Measurements from ENCODE around the gene ZNF14. TPM values are rescaled to one million over a fixed set of nuclear protein-coding genes. Genes with fewer than 3 reads are reported as not detected.

ZNF14 gene
- total and polyA plus RNA-seq, 2 donors (not counting 3 experiments of a cell fraction or from before 2014, with no cell fraction given) = 0.65 to 2.6 TPM

DNA sequence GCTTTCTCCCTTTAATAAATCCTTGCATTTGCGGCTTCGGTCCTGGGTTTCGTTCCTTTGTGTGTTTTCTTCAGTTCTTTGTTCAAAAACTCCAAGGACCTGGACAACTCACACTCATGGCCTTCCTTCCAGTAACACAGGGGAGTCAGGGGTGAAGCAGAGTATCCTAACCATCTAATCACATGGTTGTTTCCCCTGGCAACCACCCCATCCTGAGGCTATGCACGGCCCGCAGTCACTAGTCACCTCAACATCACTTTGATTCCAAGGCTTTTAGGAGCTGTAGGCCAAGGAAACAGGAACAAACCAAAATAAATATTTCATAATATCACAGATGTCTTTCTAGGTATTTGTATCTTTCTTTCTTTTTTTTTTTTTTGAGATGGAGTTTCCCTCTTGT lies 35.3 kb downstream of the ZNF14 start:
- no TSS peak for BruUV-seq (replicated peaks)
- H4K20me1 ChIP-seq (replicated peaks; ENCODE audit: control insufficient read depth, extremely low read depth, insufficient read depth, low read length) = no peaks in the 10 kb centered on the region
- DNase-seq (ENCODE audit: low read depth, low spot score) = no peak
- no peaks in the 10 kb centered on the region for H3K9me3 ChIP-seq (replicated peaks; ENCODE audit: control insufficient read depth, insufficient read depth, low read length)
- no peak for FAIRE-seq
- CTCF ChIA-PET = no interaction called here
- no peak overlapping the region for H2AFZ ChIP-seq (ENCODE audit: low read depth, low read length)
- no peaks in the 10 kb centered on the region for H3K79me2 ChIP-seq (ENCODE audit: control insufficient read depth, insufficient read depth, low read length)
- H3K27me3 ChIP-seq (ENCODE audit: control insufficient read depth in 2 of 2, insufficient read depth in 2 of 2, low read length in 2 of 2) = no peaks in the 10 kb centered on the region
- H3K27ac ChIP-seq (ENCODE audit: insufficient read depth, low read depth, low read length) = no peak overlapping the region
- no peaks in the 10 kb centered on the region for H3K4me1 ChIP-seq (ENCODE audit: control insufficient read depth, extremely low read depth, insufficient read depth, low read length)
- no peak overlapping the region for H3K9ac ChIP-seq (replicated peaks; ENCODE audit: extremely low read depth, insufficient read depth, low read length)
- intact Hi-C loops (cut with micrococcal nuclease) = no loop called here
- dilution Hi-C loops (cut with MboI; ENCODE audit: extremely low pct_ligation_motif_present, low sequenced_read_pairs) = no loop called here
- no peak overlapping the region for H3K4me2 ChIP-seq (ENCODE audit: insufficient read depth, low read length)
- POLR2A ChIA-PET = no interaction called here
- H3K36me3 ChIP-seq (ENCODE audit: control insufficient read depth in 2 of 2, extremely low read depth in 1 of 2, insufficient read depth in 2 of 2, low read length in 2 of 2) = no peaks in the 10 kb centered on the region
- no peaks in the 10 kb centered on the region for H3K9me1 ChIP-seq (replicated peaks; ENCODE audit: control insufficient read depth, extremely low read depth, insufficient read depth, low read length)
- TF ChIP-seq FOS (IDR thresholded peaks at IDR 0.05; ENCODE audit: borderline replicate concordance, insufficient read depth, low read length) (no peak), EZH2 (IDR thresholded peaks at IDR 0.05; ENCODE audit: borderline replicate concordance, low read depth, low read length, severe bottlenecking) (no peak), GATA2 (IDR thresholded peaks at IDR 0.05; ENCODE audit: insufficient read depth, insufficient read length, low read depth, low read length) (no peak), POLR2AphosphoS5 (IDR thresholded peaks at IDR 0.05; ENCODE audit: insufficient read depth, low read depth, low read length) (no peak), POLR2A (IDR thresholded peaks at IDR 0.05; ENCODE audit: low read depth, low read length) (no peak)
- TF ChIP-seq, protein P1, sequence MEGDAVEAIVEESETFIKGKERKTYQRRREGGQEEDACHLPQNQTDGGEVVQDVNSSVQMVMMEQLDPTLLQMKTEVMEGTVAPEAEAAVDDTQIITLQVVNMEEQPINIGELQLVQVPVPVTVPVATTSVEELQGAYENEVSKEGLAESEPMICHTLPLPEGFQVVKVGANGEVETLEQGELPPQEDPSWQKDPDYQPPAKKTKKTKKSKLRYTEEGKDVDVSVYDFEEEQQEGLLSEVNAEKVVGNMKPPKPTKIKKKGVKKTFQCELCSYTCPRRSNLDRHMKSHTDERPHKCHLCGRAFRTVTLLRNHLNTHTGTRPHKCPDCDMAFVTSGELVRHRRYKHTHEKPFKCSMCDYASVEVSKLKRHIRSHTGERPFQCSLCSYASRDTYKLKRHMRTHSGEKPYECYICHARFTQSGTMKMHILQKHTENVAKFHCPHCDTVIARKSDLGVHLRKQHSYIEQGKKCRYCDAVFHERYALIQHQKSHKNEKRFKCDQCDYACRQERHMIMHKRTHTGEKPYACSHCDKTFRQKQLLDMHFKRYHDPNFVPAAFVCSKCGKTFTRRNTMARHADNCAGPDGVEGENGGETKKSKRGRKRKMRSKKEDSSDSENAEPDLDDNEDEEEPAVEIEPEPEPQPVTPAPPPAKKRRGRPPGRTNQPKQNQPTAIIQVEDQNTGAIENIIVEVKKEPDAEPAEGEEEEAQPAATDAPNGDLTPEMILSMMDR (IDR thresholded peaks at IDR 0.05; ENCODE audit: extremely low read depth in 1 of 2, insufficient read depth in 1 of 2, low read depth in 1 of 2, low read length in 2 of 2) = no peak
- H3K4me3 ChIP-seq (replicated peaks in 1 of 3; ENCODE audit: insufficient read depth in 1 of 3, low read depth in 1 of 3, low read length in 3 of 3) = no peak overlapping the region

DNA sequence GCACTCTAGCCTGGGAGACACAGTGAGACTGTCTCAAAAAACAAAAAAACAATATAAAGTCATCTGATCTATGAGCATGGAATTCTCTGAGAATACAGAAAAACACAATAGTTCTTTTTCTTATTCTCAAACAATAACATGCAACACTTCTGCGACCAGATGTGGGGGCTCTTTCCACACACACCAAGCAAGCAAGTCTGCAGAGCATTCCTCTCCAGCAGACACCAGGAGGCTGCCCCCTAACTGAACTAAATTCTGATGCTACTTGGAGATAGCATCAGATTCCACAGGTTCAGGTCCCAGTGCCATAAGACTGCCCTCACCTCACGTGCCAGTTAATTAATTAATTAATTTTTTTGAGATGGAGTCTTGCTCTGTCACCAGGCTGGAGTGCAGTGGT lies 36.5 kb downstream of the ZNF14 start:
- no TSS peak for BruUV-seq (replicated peaks)

More for the DNA sequence above, 36.5 kb downstream of the ZNF14 start:
- ChIA-PET POLR2A (no interaction called here), CTCF (no interaction called here)
- no peak overlapping the region for H3K4me2 ChIP-seq (ENCODE audit: insufficient read depth, low read length)
- DNase-seq (ENCODE audit: low read depth, low spot score) (no peak), FAIRE-seq (no peak)
- no peak overlapping the region for H3K9ac ChIP-seq (replicated peaks; ENCODE audit: extremely low read depth, insufficient read depth, low read length)
- H3K36me3 ChIP-seq (ENCODE audit: control insufficient read depth in 2 of 2, extremely low read depth in 1 of 2, insufficient read depth in 2 of 2, low read length in 2 of 2) = no peaks in the 10 kb centered on the region
- TF ChIP-seq EZH2 (IDR thresholded peaks at IDR 0.05; ENCODE audit: borderline replicate concordance, low read depth, low read length, severe bottlenecking) (no peak), MYC (IDR thresholded peaks at IDR 0.05; ENCODE audit: low read depth, low read length) (no peak)
- no peak overlapping the region for H2AFZ ChIP-seq (ENCODE audit: low read depth, low read length)
- no peaks in the 10 kb centered on the region for H3K9me1 ChIP-seq (replicated peaks; ENCODE audit: control insufficient read depth, extremely low read depth, insufficient read depth, low read length)
- H3K79me2 ChIP-seq (ENCODE audit: control insufficient read depth, insufficient read depth, low read length) = no peaks in the 10 kb centered on the region
- no peak overlapping the region for H3K27ac ChIP-seq (ENCODE audit: insufficient read depth, low read depth, low read length)
- no peaks in the 10 kb centered on the region for H3K9me3 ChIP-seq (replicated peaks; ENCODE audit: control insufficient read depth, insufficient read depth, low read length)
- intact Hi-C loops (cut with micrococcal nuclease) (no loop called here), dilution Hi-C loops (cut with MboI; ENCODE audit: extremely low pct_ligation_motif_present, low sequenced_read_pairs) (no loop called here)
- no peaks in the 10 kb centered on the region for H3K4me1 ChIP-seq (ENCODE audit: control insufficient read depth, extremely low read depth, insufficient read depth, low read length)
- no peaks in the 10 kb centered on the region for H4K20me1 ChIP-seq (replicated peaks; ENCODE audit: control insufficient read depth, extremely low read depth, insufficient read depth, low read length)
- no peak overlapping the region for H3K4me3 ChIP-seq (replicated peaks in 1 of 3; ENCODE audit: insufficient read depth in 1 of 3, low read depth in 1 of 3, low read length in 3 of 3)
- H3K27me3 ChIP-seq (ENCODE audit: control insufficient read depth in 2 of 2, insufficient read depth in 2 of 2, low read length in 2 of 2) = no peaks in the 10 kb centered on the region
